UCSD-AML1 (cell line): ENCODE measurements around the gene MS4A10.
A peak's percentile ranks its signal among the peaks of the same experiment; 100 is the strongest.

ENCODE experiments used
- DNase-seq: peaks from one replicate; lab custom pipeline; 2025; ENCODE audit not compliant: unreplicated experiment; lab: John Stamatoyannopoulos, UW

MS4A10 gene

GRCh38 chr11:60785806-60786361, 751 bp downstream of the MS4A10 start:
- no peak for DNase-seq

GRCh38 chr11:60786811-60787567, 1.9 kb downstream of the MS4A10 start:
- no peak for DNase-seq

GRCh38 chr11:60788401-60789125, 3.4 kb downstream of the MS4A10 start:
- no peak for DNase-seq

- DNase-seq: no peak
These were observed 5.6 kb downstream of the MS4A10 start for GRCh38 chr11:60790726-60791125.

GRCh38 chr11:60791153-60791933, 6.2 kb downstream of the MS4A10 start:
- DNase-seq: no peak

- DNase-seq: no peak
These were observed 7.4 kb downstream of the MS4A10 start for GRCh38 chr11:60792521-60792920.

- DNase-seq: no peak
These were observed 10.2 kb downstream of the MS4A10 start for GRCh38 chr11:60795291-60795690.

GRCh38 chr11:60797846-60798630, 12.9 kb downstream of the MS4A10 start:
- no peak for DNase-seq

- no peak for DNase-seq
These were observed 13.5 kb downstream of the MS4A10 start for GRCh38 chr11:60798631-60799030.

GRCh38 chr11:60801194-60801593, 16.1 kb downstream of the MS4A10 start:
- no peak for DNase-seq

GRCh38 chr11:60803273-60803936, 18.3 kb downstream of the MS4A10 start:
- DNase-seq: no peak

GRCh38 chr11:60809249-60809648, 24.1 kb downstream of the MS4A10 start:
- no peak for DNase-seq

GRCh38 chr11:60809691-60810090, 24.6 kb downstream of the MS4A10 start:
- DNase-seq: no peak

- DNase-seq: no peak
These were observed 25.0 kb downstream of the MS4A10 start for GRCh38 chr11:60810151-60810550.

GRCh38 chr11:60810569-60810968, 25.4 kb downstream of the MS4A10 start:
- peak; percentile 60 for DNase-seq

- peak; percentile 17 for DNase-seq
These were observed 28.2 kb downstream of the MS4A10 start for GRCh38 chr11:60813324-60813723.

GRCh38 chr11:60814112-60814511, 29.0 kb downstream of the MS4A10 start:
- DNase-seq: no peak

- DNase-seq: no peak
These were observed 31.5 kb downstream of the MS4A10 start for GRCh38 chr11:60816590-60817157.

- no peak for DNase-seq
These were observed 32.9 kb downstream of the MS4A10 start for GRCh38 chr11:60818057-60818456.
